Activated T-helper 1 cell treated with anti-CD3 and anti-CD28 coated beads, Interleukin-12 subunit alpha, Interleukin-12 subunit beta, Interleukin-2, Interleukin-4 antibody, amounts not matched to agents 30 ng/mL and 10 ng/mL and 1 ng/mL, durations not matched to agents 14 hours and 24 hours and 36 hours (primary cell): ENCODE measurements around the gene HPRT1. TPM values are rescaled to one million over a fixed set of nuclear protein-coding genes. Genes with fewer than 3 reads are reported as not detected.

Source experiments
- total RNA-seq: library from RNA; stranded (reverse); gene quantifications from 2 replicates; pipeline ENCODE4 v1.2.3, GENCODE V29; 2022

Gene HPRT1
- total RNA-seq, 1 donor from 2014 or later, result 106 TPM

Other genes with a start within 250 kb of the HPRT1 start
- not detected in 2 replicates for gene CCDC160, start 223.0 kb upstream of the HPRT1 start, total RNA-seq
- 87.5 and 92.6 TPM in 2 replicates for gene PHF6, start 86.9 kb upstream of the HPRT1 start, total RNA-seq
- gene PLAC1, start 198.3 kb downstream of the HPRT1 start, total RNA-seq, result not detected in 2 replicates